Measurements from ENCODE around the gene VSIG10L2.
"Not testable (repeated sequence)": the region's sequence is repeated elsewhere in the genome, so short reads cannot be mapped to it uniquely, and the experiment has no call there.

The VSIG10L2 gene

DNA sequence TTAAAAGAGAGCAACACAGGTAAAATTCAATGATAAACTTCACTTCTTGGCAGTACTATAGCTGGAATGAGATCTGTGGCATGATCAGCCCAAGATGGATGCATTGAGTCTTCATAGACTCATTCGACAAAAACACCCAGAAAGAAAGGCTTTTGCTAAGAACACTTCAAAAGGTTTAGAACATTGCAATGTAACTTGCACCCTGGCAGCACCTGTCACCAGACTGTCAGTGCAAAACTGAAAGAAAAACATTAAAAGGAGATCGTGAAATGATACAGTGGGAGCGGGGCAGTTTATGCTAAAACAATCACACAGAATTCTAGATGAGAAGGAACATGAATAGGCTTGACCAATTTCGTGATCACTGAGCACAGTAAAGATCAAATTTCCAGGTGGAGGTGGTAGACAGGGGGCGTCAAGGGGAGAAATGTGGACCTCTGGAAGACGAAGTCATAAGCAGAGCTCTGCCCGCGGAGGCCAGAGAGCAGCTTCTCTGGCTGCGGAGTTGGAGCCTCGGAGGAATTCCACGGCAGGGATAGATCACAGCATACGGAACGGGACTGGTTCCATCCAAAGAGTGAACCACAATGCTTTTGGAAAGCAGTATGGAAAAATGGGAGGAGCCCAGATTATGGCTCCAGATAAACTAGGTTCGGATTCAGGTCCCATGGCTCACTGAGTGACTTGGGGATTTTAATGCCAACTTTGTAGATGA is 11.9 kb downstream of the VSIG10L2 start:
- DNase-seq = peak in 1 of 10 donors; percentile 44
- intact Hi-C loops (cut with DNase I) = no loop called here

DNA sequence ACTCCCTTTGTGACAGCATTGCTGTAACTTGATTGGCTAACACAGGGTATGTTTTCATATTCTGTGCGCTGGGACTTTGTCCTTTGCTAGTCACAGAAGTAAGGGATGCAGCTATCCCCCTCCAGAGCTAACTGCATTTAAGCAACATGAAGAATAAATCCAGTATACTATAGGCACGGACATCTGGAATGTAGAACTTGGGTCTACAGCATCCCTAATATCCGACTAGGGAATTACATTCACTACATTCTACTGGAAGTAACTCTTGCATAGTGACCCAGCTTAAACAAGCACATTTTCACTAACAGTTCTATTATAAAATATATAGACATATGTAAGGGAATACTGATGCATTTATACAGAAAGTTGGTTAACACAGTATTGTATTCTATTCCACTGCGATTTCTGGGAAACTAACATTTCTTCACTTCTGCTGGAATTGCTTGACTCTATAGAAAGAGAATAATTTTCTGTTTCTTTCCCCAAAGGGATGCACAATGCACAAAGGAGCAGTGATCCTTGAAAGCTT is 13.1 kb downstream of the VSIG10L2 start:
- DNase-seq = no peak
- intact Hi-C loops (cut with DNase I) = no loop called here

DNA sequence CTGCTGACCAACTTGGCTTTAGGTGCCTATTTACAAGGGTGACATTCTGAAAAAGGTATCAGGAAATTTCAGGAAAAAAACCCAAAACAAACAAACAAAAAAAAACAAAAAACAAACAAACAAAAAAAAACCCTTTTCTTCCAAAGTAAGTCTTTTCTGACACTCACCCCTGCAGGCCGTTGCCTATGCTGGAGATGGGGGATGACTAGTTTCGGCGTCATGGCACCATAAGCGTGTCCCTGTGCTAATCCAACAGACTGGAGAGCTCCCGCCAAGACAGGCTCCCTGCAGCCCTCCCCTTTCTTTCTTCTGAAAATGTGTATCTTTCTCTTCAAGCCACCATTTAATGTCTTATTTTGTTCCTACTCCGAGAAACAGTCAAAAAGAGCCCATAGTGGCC is 13.7 kb downstream of the VSIG10L2 start:
- DNase-seq = peak in 1 of 10 donors; percentile 65
- intact Hi-C loops (cut with DNase I) = no loop called here

DNA sequence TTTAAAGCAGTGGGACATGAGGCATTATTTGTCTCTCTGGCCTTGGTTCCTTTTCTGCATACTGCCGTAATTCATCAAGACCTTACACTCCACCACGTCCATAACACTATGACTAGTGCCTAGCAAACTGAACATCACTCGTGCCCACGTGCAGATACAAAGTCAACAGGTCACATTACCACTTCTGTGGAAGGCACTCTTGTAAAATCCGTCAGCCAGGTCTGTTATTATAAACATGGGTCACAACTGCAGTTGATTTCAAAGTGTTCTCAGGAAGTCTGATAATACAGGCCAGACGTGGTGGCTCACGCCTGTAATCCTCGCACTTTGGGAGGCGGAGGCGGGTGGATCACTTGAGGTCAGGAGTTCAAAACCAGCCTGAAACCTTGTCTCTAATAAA is 14.1 kb downstream of the VSIG10L2 start:
- intact Hi-C loops (cut with DNase I) = no loop called here

DNA sequence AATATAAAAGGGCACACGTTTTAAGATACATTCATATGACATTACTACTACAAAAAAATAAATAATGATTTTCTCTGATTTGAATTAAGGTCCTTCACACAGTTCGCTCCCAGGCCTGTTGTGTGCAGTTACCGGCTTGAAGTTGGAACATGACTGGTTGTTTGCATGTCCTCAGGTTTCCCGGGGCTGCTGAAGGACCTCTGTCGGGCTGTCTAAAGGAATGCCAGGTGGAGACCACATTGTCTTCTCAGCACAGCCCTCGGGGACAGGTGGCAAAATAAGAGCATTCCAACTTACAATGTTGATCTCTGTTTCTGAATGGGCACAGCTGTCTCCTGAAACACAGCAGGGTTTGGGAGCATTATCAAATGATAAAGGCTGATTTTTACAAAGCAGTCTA is 14.9 kb downstream of the VSIG10L2 start:
- DNase-seq = peak in 1 of 10 donors; percentile 39
- intact Hi-C loops (cut with DNase I) = no loop called here

More for the DNA sequence above, 14.1 kb downstream of the VSIG10L2 start:
- peak in 1 of 10 donors; percentile 8 for DNase-seq

DNA sequence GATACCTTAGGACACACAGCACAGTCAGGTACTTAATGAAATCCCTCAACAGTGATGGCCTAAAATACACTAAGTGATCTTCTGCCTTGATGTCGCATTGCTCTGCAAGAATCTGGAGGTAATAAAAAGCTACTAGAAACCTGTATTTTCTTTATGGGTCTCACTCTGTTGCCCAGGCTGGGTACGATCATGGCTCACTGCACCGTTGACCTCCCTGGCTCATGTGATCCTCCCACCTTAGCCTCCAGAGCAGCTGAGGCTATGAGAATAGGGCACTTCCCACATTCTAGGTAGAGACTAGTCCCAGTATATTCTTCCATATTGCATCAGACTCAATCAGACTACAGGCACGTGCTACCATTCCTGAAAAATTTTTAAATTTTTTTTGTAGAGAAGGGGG is 21.7 kb downstream of the VSIG10L2 start:
- no peak for DNase-seq
- intact Hi-C loops (cut with DNase I) = no loop called here

DNA sequence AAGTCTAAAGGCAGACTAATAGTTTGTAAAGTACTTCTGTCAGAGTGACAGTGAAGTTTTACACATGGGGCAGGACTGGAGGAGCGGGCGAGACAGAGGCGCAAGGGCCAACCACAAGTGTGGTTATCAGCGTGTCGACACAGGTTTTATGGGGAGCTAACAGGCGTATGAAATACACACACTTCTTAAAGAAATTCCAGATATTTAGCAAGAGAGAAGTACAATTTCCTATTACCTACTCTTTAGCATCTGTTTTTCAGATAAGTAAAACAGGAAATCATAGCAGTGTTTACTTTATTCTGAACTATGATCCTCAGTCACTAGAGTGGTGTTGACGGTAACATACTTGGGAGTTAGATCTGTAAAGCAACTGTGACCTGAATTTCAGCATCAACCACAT is 22.5 kb downstream of the VSIG10L2 start:
- intact Hi-C loops (cut with DNase I) = no loop called here

DNA sequence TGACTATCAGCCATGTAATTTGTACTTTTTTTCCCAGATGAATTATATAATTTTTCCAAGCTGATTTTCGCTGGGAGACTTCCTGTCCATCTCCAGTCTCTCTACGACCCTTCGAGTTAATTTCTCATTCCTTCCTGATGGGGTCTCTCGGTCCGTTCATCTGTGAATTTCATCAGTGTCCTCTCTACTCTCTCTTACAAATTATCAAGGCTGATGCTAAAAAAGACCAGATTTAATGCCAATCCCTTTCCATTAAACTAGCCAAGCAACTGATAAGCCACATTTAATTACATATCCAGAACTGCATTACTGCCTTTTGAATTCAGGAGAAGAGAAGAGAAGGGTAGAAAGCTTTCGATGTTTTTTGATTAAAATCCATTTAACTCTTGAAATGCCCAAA is 25.8 kb downstream of the VSIG10L2 start:
- intact Hi-C loops (cut with DNase I) = no loop called here
- no peak for DNase-seq

More for the DNA sequence above, 22.5 kb downstream of the VSIG10L2 start:
- DNase-seq = peak in 1 of 10 donors; percentile 26

DNA sequence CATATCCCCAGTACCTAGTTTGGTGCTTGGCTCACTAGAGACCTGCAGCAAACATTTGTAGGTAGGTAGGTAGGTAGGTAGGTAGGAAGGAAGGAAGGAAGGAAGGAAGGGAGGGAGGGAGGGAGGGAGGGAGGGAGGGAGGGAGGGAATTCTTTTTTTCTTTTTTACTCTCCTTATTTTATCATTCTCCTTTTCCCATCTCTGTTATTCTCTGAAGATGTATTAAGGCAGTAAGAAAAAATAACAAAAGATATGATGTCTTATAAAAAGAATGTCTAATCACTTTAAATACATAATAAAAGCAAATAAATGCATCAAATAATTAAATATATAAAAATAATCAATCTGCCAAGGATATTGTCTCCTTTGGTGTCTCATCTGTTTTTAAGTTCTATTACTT is 28.4 kb downstream of the VSIG10L2 start:
- intact Hi-C loops (cut with DNase I) = no loop called here

DNA sequence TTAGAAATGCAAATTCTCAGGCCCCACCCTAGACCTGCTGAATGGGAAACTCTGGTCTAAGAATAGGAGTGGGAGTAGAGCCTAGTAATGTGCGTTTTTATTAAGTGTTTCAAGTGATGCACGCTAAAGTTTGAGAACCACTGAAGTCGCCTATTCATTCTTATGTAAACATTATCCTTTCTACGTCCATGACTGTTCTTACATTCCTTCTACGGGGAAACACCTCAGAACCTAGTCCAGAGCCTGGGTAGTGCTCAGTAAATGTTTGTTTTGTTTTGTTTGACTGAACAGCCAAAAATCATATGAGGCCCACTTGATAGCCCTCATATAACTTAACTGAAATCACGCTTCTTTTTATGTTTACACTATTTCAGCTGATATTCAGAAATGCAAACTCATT is 29.8 kb downstream of the VSIG10L2 start:
- intact Hi-C loops (cut with DNase I) = no loop called here
- no peak for DNase-seq

More for the DNA sequence above, 28.4 kb downstream of the VSIG10L2 start:
- no peak for DNase-seq

DNA sequence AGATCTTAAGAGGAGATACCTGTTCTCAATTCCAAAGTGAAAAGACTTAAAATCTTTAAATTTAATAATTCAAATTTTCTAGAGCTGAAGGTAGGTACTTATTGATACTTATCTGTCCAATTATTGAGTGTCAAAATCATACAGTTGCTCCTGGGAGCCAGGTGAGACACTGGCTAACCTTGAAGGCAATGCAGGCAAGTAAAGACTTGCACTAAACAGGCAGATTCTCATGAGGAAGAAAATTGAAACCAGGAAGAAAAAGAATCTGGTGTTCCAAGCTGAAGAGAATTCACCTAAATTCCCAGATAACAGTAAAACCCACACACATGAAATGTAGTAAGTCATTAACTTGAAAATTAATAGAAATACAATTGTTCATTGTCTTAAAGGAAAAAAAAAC is 30.3 kb downstream of the VSIG10L2 start:
- DNase-seq = no peak
- intact Hi-C loops (cut with DNase I) = no loop called here

DNA sequence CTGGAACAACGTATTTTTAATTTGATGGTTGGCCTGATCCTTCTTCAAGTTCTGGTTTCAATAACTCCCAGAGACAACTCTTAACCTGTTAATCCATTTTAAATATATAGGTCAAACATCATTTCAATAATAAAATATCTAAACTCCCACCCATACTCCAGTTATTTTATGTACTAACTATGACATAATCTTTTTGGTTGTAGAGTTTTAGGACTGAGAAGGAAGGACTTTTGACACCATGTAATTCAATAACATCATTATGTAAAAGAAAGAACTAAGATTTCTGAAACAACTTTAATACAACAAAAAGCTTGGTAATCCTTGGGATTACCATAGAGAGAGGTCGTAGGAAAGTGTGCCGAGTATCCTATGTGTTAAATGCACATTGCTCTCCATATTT is 31.5 kb downstream of the VSIG10L2 start:
- intact Hi-C loops (cut with DNase I) = no loop called here
- no peak for DNase-seq

DNA sequence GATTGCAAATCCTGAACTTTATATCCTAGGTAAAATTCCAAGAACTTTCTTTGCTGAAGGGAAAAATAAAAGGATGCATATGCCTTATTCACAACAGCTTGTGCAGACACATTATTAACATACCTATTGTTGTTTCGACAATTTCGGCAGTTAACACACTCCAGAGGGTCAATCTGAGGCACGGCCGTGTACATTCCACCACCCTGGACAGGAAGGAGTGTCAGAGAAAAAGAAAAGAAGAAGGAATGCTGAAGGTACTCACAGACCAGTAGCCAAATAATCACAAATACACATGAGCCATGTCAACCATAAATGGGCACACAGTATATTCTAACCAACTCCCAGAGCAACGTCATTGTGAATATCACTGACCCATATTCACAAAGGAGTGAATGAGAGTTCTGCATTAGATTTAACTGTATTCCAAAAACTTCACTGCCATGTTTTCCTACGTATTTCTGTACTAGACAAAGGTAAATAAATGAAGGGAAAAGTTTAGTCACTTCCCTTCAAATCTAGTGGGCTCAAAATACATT is 32.4 kb downstream of the VSIG10L2 start:
- intact Hi-C loops (cut with DNase I) = no loop called here
- no peak for DNase-seq

DNA sequence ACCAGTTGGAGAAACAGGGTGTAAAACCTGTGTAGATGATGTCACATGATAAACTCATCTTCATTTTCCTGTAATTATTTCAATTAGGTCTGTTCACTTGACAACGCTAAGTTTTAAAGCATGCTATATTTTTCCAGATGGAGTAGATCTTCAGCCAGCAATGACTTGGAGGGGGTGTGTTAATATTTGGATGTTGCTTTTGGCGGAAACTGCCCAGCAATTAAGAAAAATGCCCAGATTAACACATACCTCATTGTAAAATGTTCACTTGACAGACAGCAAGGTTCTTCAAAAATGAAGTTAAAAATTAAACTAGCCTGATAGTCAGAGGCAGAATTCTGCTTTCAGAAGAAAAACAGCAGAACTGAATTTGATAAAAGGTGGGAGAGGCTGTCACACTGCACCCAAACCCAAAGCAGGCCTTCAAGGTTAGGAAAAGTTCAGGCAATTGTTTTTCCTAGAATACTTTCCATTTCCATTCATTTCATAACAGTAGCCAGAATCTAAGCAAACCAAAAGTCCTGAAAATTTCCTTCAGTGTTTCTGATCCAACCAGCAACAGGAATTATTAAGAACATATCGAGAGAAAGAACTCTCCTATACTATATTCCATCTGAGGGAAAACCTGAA is 33.0 kb downstream of the VSIG10L2 start:
- no peak for DNase-seq

DNA sequence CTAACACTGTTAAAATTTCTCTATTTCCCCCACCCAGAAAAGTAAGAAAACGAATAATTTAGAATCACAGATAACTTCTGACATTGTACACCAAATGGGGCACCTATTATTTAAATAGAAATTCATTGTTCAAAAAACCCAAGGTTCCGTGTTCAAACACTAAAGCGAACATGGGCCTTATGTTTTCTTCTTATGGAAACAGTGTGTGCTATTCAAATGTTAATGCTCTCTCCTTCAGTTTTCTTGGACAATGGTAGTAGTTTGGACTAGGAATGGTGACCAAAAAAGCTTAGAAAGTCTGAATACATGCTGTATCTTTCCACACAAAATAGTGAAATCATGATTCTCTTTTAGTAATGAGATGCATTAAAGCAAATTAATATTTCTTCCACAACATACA is 33.7 kb downstream of the VSIG10L2 start:
- DNase-seq = no peak
- intact Hi-C loops (cut with DNase I) = no loop called here

More for the DNA sequence above, 33.0 kb downstream of the VSIG10L2 start:
- intact Hi-C loops (cut with DNase I) = no loop called here

DNA sequence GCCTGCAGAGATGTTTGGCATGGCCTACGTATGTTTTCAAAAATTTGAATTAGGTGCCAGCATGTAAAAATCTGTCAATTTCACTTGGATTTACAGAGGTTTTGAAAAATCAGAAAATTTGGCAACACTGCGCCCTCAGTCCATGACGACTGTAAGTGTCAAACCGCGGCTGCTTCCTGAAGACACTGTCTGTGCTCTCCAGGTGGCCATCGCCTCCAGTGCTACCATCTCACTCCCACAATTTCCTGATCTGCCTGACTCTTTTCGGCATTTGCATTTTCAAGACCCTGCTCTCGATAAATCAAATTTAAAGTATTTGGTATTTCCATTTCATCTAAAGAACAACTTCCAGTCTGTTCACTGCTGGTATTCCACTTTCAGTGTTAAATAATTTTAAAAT is 34.6 kb downstream of the VSIG10L2 start:
- intact Hi-C loops (cut with DNase I) = no loop called here
- peak in 1 of 10 donors; percentile 48 for DNase-seq

DNA sequence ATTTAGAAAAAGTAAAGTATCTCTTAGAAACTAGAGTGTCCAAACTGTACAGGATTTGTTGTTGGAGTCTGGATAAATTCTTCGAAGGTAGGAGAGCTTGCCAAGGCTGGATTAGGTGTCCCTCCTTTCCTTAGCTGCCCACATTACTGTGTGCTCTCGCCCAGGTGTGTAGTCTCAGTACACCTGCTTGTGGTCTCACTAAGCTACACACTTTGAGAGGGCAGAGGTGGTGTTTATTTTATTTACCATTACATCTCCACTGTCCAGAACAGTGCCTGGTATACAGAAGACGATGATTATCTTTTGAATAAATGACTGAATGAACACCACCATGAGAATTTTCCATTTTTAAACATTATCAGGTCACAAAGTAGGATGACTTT is 36.5 kb downstream of the VSIG10L2 start:
- no peak for DNase-seq
- intact Hi-C loops (cut with DNase I) = no loop called here

DNA sequence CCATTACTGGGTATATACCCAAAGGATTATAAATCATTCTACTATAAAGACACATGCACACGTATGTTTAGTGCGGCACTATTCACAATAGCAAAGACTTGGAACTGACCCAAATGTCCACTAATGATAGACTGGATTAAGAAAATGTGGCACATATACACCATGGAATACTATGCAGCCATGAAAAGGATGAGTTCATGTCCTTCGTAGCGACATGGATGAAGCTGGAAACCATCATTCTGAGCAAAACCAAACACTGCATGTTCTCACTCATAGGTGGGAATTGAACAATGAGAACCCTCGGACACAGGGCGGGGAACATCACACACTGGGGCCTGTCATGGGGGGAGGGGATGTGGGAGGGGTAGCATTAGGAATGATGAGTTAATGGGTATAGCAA is 40.1 kb downstream of the VSIG10L2 start:
- DNase-seq; intact Hi-C loops (cut with DNase I): not testable (repeated sequence)

DNA sequence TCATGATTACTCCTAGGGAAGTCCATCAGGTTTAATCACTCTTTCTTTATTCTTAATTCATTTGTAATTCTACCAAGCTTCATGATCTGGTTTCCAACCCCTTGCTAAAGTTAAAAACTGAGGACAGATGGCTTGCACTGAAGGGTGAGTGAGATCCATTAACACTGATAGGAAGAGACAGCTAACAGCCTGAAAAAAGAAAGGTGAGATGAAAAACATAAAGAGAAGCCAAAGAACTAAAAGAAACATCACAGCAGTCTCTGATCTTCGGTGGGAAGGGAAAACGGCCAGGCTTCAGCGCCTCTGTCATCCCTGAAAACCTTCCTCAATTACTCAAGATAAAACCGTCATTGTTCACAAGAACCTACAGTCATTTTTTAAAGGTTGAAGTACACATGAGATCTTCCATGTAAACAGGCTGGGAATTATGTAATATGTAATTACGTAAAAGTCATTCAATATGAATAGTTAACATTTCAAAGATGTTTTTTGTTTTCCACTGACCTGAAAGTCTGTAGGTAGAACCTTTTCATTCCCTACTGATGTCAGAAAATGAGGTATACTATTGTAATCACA is 41.3 kb downstream of the VSIG10L2 start:
- intact Hi-C loops (cut with DNase I) = no loop called here
- DNase-seq = peak in 2 of 10 donors; percentile 25 to 31

DNA sequence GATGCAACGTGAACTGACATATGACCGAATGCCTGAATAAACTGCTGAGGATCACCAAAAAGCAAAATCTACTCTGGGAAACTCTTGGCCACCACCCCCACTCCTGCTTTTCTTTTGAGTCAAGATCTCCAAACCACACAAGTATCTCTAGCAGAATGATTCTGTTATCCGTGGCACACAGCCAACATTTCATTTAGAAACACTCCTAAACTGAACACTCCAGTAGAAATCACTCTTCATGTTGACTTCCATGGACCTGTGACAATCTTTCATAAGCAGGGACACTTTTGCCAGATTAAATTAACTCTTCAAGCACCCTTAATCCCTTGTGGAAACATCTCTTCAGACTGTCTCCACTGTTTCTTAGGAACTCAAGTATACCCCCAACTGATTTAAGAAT is 44.4 kb downstream of the VSIG10L2 start:
- intact Hi-C loops (cut with DNase I) = no loop called here
- peak in 1 of 10 donors; percentile 36 for DNase-seq

DNA sequence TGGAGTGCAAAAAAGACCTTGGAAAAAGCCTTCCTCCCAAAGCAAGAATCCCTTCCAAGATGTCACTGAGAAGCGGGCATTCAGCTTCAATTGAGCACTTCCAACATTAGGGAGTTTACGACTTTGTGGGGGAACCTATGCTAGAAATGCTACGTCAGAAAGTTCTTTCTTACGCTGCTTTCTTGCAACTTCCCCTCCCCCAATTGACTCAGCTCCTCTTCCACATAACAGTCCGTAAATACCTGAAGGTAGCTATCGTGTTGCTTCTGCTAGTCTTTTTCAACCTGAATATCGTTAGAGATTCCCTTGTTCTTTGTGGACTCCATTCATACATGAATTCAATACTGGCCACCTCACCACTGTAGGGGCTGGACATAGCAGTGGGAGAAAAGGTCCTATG is 47.0 kb downstream of the VSIG10L2 start:
- no peak for DNase-seq
- intact Hi-C loops (cut with DNase I) = no loop called here
